HT1080 (cell line): ENCODE results near the gene IL15. TPM values are rescaled to one million over a fixed set of nuclear protein-coding genes. Genes with fewer than 3 reads are reported as not detected.
"Not testable (repeated sequence)": the region's sequence is repeated elsewhere in the genome, so short reads cannot be mapped to it uniquely, and the experiment has no call there.

Experiments used
- DNase-seq: peaks from one replicate; pipeline ENCODE4 v3.0.0-alpha.2; 2015; ENCODE audit warnings: low read depth
- total RNA-seq: library from RNA; depleted of rRNA; stranded (reverse); fragments of >200 nt; shearing (Covaris generic); gene quantifications from 2 replicates; pipeline ENCODE4 v1.2.3, GENCODE V29; 2014

Gene IL15
- total RNA-seq, 1 experiment from 2014 or later = 3.4 TPM

DNA sequence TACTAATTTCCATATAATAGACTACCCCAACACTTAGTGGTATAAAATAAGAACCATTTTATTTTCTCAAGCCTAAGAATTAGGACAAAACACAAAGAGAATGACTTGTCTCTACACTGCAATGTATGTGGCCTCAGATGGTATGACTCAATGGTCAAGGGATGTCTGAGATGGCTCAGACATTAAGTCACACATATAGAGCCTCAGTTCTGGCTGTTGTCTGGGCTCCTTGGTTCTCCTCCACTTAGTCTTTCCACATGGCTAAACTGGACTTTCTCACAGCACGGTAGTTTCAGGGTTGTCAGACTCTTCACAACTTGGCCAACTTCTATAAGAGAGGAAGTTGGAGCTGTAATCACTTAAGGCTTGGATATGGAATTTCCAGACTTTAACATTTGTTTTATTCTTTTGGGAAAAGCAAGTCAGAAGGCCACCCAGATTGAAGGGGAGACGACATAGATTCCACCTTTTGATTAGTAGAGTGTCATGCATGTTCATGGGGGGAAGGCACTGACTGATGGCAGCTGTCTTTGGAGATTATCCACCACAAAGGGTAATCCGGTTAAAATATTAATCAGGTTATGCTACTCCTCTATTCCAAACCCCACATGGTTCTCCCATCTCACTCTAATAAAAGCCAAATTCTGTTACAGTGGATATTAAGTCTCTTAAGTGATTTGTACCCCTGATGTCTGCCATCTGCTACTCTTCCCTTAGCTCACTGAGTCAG is 9.4 kb downstream of the IL15 start:
- DNase-seq = peak; percentile 77

DNA sequence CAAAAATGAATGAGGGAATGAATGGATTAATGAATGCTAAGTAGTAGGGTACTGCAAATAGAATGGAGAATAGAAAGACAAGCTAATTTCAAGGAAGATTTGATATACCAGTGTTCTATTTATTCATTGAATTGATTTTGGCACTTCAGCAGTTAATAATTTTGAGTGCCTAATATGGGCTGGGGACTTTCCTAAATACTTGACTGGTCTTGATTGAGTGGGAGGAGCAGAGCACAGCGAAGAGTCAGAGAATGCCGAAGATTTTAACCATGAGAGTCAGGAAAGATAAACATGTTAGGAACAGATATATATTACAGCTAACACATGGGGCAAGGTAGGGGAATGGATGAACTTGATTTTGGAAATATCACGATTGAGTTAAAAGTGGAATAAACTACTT is 10.6 kb downstream of the IL15 start:
- DNase-seq = no peak

DNA sequence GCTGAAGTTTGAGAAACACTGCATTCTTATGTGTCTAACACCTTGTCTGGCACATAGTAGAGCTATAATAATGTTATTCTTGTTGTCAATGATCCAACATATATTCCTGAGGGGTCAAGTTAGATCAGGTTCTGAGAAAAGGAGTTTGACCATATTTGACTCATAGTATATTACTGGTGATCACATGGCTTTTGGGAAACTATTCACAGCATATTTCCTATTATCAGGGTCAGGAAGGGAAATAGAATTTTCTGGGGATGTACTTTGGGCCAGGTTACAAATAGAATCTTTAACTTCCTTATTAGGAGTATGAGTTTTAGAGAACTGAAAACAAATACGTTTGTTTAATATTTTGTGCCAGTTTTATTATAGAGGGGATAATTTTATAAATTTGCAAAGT is 11.6 kb downstream of the IL15 start:
- DNase-seq = no peak

DNA sequence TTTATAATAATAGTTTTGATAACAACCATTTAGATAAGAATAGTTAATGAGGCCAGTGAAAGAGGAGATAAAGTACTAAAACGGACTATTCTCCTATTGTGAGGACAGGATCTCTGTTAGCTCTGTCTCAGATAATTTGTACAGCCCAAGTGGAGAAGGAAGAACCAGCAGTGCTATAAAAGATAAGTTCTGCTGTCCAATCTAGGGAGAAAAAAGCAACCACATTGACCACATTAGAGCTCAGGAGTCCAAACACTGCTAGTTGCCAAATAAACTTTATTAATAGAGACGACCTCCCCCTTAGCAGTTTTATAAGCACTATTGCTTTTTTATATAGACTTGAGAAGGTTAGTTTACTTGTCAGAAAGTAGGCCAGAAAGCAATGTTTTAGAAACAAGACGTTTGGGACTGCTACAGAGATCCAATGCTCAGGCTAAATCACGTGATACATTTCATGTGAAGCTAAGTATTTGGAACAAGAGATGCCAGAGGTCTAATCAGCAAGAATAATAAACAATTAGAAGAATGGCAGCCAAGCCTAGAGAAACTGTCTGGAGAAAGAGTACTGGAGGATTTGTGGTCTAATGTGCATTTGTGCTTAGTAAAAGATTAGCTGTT is 15.9 kb downstream of the IL15 start:
- no peak for DNase-seq

DNA sequence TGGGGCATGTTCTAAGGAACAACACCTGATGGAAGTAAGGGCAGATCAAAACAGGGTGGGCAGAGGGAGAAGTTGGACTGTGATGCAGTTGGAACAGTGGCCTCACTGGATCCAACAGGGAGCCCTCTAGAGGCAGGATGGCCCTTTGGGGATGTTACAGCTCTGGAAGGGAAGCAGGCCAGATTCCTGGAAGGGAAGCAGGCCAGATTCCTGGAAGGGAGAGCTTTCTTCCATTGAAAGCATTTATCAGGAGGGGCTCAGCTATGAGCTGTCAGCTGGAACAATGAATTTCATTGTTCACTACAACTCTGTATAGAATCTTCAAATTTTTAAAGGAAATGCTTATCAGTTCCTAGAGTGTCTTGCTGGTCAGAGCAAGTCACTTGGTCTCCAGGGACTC is 17.7 kb downstream of the IL15 start:
- DNase-seq = peak; percentile 75

DNA sequence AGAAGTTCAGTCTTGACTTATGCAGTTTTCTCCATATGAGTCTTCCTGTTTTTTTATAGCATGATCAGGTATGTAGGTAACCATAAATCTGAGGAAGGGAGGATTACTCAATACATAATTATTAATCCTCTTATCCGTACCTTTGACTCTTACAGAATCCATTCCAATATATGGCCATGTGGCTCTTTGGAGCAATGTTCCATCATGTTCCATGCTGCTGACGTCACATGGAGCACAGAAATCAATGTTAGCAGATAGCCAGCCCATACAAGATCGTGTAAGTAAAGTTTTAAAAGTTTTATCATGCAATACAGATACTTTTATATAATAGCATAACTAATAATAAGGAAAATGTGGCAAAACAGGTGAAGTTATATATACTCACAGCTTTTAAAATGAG is 19.6 kb downstream of the IL15 start:
- no peak for DNase-seq

DNA sequence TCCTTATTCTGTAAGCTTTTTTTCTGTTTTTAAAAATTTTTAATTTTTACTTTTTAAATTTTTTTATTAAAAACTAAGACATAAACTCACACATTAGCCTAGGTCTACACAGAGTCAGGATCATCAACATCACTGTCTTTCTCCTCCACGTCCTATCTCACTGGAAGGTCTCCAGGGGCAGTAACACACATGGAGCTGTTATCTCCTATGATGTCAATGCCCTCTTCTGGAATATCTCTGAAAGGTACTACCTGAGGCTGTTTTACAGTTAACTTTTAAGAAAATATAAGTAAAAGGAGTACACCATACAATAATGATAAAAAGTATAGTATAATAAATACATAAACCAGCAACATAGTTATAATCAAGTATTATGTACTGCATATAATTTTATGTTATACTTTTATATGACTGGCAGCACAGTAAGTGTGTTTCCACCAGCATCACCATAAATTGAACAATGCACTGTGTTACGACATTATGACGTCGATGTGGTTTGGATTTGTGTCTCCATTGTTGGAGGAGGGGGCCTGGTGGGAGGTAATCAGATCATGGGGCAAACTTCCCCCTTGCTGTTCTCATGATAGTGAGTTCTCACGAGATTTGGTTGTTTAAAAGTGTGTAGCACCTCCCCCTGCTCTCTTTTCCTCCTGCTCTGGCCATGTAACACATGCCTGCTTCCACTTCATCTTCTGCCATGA is 21.3 kb downstream of the IL15 start:
- peak; percentile 5 for DNase-seq

DNA sequence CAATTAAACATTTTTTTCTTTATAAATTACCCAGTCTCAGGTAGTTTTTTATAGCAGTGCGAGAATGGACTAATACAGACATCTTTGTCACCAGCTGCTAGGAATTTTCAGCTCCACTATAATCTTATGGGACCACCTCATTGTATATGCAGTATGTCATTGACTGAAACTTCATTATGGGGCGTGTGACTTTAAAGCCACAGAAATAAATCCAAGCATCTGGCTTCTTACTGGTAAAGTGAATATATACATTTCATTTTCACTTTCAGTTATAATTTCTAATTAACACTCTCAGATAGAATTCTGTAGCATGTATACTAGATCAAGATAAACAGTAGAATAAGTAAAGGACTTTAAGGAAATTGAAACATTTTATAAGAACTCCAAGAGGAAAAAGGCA is 21.9 kb downstream of the IL15 start:
- no peak for DNase-seq

DNA sequence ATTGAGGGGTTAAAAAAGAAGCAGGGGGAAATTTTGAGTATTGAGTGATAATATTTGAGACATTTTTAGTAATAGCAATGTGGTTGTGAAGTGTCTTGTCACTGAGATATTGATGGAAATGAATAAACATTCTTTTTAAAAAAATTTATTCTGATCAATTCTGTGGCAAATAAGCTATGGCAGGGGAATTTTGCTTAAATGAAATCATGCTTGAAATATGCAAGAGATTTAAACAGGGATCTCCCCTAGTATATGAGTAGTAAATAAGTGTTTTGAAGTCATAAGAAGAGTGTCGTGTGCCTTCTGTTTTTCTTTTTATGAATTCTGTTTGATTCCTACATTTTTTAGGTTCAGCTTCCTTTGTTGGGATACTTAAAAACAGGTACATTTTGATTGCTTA is 23.2 kb downstream of the IL15 start:
- DNase-seq = no peak

DNA sequence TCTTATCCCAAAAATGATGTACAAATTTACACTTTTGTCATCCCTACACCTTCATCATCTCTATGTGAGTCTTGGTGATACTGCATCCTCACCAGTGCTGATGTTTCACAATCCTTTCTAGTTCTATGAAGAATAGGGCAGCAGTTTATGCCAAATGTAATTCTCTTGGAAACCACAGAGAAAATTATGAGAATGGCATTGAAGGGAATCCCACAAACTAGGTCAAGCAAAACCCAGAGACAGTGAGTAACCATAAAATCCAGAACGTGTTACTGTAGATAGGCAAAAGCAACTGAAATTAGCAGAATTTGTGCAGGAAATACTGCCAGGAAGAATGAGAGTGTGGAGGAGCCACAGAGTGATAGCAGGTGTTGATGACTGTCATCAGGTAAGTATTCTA is 24.5 kb downstream of the IL15 start:
- no peak for DNase-seq

DNA sequence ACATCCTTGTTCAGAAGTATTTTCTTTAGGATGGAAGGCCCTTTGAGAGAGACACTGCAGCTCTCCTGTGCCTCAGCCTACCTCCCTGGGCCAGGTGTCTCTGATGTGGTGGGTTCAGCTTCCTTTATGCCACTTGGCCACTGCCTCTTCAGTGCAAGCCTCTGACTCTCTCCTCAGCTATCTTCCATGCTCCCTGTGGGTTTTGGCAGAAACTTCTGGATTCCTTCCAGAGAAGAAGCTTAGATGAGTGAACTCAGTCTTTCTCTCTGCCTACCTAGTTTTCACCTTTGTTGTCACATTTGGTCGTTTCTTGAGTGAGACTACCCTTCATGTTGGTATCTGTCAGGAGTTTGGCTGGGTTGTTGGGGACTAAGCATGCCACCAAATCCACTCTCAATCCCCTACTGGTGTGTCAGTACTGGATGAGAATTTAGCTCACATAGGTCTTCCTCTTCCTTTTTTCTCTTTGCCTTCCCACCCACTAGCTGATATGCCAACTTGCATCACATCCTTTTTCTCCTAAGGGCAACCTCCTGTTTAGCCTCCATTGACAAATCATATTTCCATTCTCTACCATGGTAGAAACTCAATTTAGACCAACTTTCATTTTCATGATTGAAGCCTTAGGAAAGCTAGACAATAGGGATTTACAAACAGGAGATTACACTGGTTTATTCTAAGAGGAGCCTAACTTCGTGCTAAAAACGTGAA is 32.0 kb downstream of the IL15 start:
- no peak for DNase-seq

DNA sequence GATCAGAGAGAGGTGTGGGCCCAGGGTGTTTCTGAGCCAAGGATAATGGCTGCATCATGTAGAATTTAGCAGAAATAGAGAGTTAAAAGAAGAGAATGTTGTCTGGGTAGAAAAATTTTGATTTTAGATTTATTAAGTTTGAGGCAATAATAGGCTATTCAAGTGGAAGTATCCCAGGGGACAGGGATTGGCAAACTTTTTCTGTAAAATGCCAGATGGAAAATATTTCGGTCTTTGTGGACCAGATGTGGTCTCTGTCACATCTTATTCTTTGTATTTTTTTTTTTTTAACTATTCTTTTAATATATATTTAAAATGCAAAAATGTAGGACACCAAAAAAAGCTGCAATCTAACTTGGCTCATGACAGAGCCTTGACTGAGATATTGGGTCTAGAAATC is 33.1 kb downstream of the IL15 start:
- no peak for DNase-seq

DNA sequence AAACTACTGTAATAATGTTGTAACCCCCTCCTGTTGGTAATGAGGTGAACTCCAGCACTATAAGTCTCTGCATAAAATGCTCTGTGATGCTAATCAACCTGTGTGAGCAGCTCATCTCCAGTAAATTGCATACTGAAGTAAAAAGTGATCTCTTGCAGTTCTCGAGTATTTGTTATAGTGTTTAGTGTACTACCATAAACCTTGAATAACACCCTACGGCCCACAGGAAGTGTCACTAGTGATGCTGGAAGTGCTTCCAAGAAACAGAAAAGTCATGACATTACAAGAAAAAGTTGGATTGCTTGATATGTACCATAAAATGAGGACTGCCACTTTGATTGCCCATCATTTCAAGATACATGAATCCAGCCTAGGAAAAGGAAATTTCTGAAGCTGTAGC is 39.0 kb downstream of the IL15 start:
- no peak for DNase-seq

DNA sequence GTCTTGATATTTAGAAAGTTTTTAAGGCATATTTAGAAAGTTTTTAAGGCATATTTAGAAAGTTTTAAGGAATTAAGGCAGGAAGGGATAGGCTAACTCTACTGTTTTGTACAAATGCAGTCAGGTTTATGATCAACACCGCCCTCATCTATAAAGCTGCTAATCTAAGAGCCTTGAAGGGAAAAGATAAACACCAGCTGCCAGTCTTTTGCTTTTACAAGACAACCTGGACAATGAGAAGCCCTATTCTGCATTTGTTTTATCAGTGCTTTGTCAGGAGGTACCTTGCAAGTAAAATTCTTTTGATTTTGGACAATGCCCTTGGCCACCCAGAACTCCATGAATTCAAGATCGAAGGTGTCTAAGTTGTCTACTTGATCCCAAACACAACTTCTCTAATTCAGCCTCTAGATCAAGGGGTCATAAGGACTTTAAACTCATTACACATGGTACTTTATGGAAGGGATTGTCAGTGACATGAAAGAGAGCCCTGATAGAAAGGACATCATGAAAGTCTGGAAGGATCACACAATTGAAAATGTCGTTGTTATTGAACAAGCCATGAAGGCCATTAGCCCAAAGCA is 39.8 kb downstream of the IL15 start:
- no peak for DNase-seq

DNA sequence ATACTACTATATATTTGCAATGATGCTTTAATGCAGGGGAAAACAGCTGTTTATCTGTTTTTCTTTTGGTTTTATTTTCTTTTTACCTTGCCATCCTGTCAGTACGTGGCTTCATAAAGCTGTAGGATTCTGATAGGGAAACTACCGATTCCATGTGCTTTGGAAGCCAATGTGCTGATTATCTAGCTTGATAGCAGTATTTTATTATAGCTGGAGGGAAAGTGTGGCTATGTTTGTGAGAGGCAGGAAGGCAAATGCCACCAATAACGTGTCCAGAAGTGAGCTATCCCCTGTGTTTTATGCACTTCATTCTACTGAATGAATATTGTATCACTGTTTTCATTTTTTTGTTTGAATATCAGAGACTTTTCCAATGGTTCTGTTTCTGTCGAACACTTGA is 43.7 kb downstream of the IL15 start:
- no peak for DNase-seq

DNA sequence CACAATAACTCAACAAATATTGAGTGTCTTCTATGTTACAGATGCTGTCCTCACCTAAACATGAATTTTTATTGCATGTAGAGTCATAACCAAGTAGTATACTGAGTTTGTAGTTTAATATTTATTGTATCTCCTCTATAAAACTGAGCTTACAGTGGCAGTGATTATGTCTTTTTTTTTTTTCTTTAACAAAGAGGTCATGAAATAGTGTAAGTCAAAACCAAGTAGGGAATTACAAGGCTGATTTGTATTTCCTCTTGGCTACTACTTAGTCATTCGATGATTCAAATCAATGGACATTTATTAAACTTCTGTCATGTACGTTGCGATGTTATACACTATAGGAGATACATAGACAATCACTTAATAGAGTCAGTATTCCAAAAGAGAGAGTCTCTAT is 48.4 kb downstream of the IL15 start:
- peak; percentile 56 for DNase-seq

DNA sequence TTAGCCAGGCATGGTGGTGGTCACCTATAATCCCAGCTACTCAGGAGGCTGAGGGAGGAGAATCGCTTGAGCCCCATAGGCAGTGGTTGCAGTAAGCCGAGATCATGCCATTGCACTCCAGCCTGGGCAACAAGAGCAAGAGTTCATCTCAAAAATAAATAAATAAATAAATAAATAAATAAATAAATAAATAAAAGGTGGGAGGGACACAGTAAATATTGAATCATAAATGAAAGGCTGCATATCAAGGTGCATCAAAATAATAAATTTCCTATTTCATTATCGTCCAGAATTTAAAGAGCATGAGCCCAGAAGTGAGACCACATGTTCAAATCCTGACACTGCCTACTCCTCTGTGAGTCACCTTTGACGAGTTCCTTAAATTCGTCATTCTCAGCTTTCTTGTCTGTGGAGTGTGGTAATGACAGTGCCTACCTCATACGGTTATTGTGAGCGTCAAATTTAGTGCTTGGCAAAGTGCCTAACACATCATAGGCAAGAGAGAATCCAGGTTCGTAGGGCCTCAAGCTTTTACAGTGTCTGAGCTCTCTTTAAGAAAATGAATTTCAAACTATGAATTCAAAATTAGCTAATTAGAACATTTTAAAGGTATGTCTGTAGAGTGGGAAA is 49.9 kb downstream of the IL15 start:
- DNase-seq = peak; percentile 76

DNA sequence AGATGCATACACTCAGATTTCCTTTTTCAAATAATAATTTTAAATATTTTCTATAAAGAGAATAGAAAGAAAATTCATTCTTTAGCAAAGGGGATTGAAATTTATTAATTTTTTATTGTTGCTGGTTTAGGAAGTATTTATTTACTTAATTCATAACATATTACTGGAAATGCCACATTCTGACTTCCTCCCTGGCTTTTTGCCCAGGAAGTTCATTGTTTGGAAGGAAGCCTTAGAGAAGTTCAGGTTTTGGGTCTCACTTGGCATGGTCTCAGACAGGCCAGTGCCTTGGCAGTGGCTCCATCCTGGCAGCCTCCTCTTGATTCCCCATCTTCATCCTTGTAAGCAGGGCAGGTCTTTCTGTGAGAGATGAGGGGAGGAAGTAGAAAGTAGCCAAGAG is 50.5 kb downstream of the IL15 start:
- DNase-seq = peak; percentile 21

DNA sequence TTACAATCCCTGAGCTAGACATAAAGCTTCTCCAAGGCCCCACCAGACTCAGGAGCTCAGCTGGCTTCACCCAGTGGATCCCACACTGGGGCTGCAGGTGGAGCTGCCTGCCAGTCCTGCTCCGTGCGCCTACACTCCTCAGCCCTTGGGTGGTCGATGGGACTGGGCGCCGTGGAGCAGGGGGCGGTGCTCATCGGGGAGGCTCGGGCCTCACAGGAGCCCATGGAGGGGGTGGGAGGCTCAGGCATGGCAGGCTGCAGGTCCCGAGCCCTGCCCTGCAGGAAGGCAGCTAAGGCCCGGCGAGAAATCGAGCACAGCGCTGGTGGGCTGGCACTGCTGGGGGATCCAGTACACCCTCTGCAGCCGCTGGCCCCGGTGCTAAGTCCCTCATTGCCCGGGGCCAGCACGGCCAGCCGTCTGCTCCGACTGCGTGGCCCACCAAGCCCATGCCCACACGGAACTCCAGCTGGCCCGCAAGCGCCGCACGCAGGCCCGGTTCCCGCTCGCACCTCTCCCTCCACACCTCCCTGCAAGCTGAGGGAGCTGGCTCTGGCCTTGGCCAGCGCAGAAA is 53.4 kb downstream of the IL15 start:
- not testable (repeated sequence) for DNase-seq

DNA sequence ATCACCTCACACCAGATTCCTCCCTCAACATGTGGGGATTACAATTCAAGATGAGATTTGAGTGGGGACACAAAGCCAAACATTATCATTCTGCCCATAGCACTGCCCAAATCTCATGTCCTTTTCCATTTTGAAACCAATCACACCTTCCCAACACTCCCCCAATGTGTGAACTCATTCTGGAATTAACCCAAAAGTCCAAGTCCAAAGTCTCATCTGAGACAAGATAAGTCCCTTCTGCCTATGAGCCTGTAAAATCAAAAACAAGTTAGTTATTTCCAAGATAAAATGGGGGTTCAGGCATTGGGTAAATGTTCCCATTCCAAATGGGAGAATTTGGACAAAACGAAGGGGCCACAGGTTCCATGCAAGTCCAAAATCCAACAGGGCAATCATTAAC is 54.9 kb downstream of the IL15 start:
- not testable (repeated sequence) for DNase-seq

DNA sequence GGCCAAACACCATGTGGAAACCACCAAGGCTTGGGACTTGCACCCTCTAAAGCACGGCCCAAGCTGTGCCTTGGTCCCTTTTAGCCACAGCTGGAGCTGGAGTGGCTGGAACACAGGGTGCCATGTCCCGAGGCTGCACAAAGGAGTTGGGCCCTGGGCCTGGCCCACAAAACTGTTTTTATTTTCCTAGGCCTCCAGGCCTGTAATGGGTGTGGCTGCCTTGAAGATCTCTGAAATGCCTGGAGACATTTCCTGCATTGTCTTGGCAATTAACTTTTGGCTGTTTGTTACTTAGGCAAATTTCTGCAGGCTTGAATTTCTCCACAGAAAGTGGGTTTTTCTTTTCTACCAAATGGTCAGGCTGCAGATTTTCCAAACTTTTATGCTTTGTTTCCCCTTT is 55.7 kb downstream of the IL15 start:
- DNase-seq = no peak
